ENCODE measurements around the gene HOXB2. TPM values are rescaled to one million over a fixed set of nuclear protein-coding genes. Genes with fewer than 3 reads are reported as not detected.

Gene HOXB2
- polyA plus RNA-seq, 1 donor from 2014 or later, result not detected

DNA sequence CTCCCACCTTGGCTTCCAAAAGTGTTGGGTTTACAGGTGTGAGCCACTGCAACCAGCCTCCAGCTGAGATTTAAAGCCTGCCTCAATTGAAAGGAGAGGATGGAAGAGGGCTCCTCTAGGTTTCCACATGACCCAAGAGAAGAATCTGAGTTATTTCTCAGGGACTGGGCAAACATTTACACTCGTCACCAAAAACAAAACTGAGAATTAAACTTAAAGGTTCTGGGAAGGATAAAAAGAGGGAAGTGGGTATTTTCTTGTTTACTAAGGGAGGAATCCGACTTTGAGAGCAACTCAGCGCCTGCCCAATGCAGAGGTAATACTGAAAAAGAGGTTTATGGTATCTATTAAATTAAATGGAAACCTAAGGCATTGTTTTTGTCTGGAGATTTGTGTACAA lies 27.4 kb downstream of the HOXB2 start:
- no peaks in the 10 kb centered on the region for H3K36me3 ChIP-seq (ENCODE audit: insufficient read depth, low read length)
- no peak overlapping the region for H3K4me2 ChIP-seq (ENCODE audit: low read length)
- H3K79me2 ChIP-seq (replicated peaks; ENCODE audit: insufficient read depth, low read length), result no peaks in the 10 kb centered on the region
- H4K20me1 ChIP-seq (ENCODE audit: insufficient read depth), result no peaks in the 10 kb centered on the region
- no peaks in the 10 kb centered on the region for H3K9me2 ChIP-seq (ENCODE audit: insufficient read depth, low read length)
- TF ChIP-seq, protein P1, sequence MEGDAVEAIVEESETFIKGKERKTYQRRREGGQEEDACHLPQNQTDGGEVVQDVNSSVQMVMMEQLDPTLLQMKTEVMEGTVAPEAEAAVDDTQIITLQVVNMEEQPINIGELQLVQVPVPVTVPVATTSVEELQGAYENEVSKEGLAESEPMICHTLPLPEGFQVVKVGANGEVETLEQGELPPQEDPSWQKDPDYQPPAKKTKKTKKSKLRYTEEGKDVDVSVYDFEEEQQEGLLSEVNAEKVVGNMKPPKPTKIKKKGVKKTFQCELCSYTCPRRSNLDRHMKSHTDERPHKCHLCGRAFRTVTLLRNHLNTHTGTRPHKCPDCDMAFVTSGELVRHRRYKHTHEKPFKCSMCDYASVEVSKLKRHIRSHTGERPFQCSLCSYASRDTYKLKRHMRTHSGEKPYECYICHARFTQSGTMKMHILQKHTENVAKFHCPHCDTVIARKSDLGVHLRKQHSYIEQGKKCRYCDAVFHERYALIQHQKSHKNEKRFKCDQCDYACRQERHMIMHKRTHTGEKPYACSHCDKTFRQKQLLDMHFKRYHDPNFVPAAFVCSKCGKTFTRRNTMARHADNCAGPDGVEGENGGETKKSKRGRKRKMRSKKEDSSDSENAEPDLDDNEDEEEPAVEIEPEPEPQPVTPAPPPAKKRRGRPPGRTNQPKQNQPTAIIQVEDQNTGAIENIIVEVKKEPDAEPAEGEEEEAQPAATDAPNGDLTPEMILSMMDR (IDR thresholded peaks at IDR 0.05; ENCODE audit: poor library complexity, severe bottlenecking), result no peak
- TF ChIP-seq TAF1 (IDR thresholded peaks at IDR 0.05; ENCODE audit: low read depth) (no peak), RAD21 (conservative IDR thresholded peaks at IDR 0.05) (no peak), EZH2 (IDR thresholded peaks at IDR 0.05; ENCODE audit: borderline replicate concordance, insufficient read depth, low read length, poor library complexity, severe bottlenecking) (no peak)
- H3F3A ChIP-seq (ENCODE audit: insufficient read depth, low read length, poor library complexity, severe bottlenecking), result no peaks in the 10 kb centered on the region
- no peaks in the 10 kb centered on the region for H3K9me3 ChIP-seq (ENCODE audit: low read length)
- no peak overlapping the region for H3K4me3 ChIP-seq (ENCODE audit: low read length)
- no peak overlapping the region for H3K9ac ChIP-seq (ENCODE audit: low read length)
- H2AFZ ChIP-seq (ENCODE audit: low read depth, low read length), result no peak overlapping the region
- no peak overlapping the region for H3K27ac ChIP-seq (ENCODE audit: low read length)
- peaks cover 92% of the 10 kb centered on the region for H3K27me3 ChIP-seq (ENCODE audit: insufficient read depth, low read depth, low read length)

DNA sequence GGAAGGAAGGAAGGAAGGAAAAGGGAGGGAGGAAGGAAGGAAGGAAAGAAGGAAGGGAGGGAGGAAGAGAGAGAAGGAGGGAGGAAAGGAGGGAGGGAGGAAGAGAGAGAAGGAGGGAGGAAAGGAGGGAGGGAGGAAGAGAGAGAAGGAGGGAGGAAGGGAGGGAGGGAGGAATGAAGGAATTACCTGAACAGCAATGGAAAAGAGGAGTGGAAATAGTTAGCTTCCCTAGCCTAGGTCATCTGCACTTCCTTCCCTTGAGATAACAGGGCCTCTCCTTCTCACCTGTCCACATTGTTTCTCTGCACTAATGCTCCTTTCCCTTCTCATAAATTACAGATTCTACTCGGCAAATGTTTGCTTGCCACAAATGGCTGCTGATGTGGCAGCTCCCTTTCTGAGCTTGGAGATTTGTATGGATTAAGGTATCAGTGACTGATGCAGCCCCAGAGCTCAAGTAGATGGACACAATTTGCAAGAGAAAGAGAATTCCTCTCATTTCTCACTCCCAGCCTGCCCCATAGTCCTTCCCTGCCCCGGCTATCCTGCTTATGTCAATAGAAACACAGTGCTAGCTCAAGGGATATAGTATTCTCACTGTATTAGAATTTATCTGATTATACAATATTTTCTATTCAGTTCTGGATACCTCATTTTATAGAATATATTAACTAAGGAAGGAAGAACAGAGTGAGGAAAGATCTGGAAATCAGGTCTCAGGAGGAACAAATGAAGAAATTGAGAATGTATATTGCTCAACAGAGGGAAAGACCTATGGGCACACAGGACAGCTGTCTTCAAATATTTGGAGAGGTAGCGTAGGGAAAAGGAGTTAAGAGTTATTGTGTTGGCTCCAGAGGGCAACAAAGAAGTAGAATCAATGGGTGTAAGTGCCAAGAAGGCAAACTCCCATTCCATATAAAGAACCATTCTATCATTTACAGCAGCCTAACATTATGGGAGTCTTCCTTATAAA lies 28.7 kb downstream of the HOXB2 start:
- peaks cover 84% of the 10 kb centered on the region for H3K27me3 ChIP-seq (ENCODE audit: insufficient read depth, low read depth, low read length)
- H3K36me3 ChIP-seq (ENCODE audit: insufficient read depth, low read length), result no peaks in the 10 kb centered on the region
- no peak overlapping the region for H3K9ac ChIP-seq (ENCODE audit: low read length)
- H3K9me2 ChIP-seq (ENCODE audit: insufficient read depth, low read length), result no peaks in the 10 kb centered on the region
- H2AFZ ChIP-seq (ENCODE audit: low read depth, low read length), result no peak overlapping the region
- no peak overlapping the region for H3K27ac ChIP-seq (ENCODE audit: low read length)
- no peak overlapping the region for H3K4me2 ChIP-seq (ENCODE audit: low read length)
- H3K9me3 ChIP-seq (ENCODE audit: low read length), result no peaks in the 10 kb centered on the region
- TF ChIP-seq SMC3 (conservative IDR thresholded peaks at IDR 0.05; ENCODE audit: poor library complexity) (no peak), EP300 (conservative IDR thresholded peaks at IDR 0.05; ENCODE audit: poor library complexity, severe bottlenecking) (no peak), MXI1 (conservative IDR thresholded peaks at IDR 0.05; ENCODE audit: poor library complexity, severe bottlenecking) (no peak), POLR2AphosphoS5 (IDR thresholded peaks at IDR 0.05) (no peak), EZH2 (IDR thresholded peaks at IDR 0.05; ENCODE audit: borderline replicate concordance, insufficient read depth, low read length, poor library complexity, severe bottlenecking) (no peak), TAF1 (IDR thresholded peaks at IDR 0.05; ENCODE audit: low read depth) (no peak), RAD21 (conservative IDR thresholded peaks at IDR 0.05) (no peak)
- TF ChIP-seq, protein P2, sequence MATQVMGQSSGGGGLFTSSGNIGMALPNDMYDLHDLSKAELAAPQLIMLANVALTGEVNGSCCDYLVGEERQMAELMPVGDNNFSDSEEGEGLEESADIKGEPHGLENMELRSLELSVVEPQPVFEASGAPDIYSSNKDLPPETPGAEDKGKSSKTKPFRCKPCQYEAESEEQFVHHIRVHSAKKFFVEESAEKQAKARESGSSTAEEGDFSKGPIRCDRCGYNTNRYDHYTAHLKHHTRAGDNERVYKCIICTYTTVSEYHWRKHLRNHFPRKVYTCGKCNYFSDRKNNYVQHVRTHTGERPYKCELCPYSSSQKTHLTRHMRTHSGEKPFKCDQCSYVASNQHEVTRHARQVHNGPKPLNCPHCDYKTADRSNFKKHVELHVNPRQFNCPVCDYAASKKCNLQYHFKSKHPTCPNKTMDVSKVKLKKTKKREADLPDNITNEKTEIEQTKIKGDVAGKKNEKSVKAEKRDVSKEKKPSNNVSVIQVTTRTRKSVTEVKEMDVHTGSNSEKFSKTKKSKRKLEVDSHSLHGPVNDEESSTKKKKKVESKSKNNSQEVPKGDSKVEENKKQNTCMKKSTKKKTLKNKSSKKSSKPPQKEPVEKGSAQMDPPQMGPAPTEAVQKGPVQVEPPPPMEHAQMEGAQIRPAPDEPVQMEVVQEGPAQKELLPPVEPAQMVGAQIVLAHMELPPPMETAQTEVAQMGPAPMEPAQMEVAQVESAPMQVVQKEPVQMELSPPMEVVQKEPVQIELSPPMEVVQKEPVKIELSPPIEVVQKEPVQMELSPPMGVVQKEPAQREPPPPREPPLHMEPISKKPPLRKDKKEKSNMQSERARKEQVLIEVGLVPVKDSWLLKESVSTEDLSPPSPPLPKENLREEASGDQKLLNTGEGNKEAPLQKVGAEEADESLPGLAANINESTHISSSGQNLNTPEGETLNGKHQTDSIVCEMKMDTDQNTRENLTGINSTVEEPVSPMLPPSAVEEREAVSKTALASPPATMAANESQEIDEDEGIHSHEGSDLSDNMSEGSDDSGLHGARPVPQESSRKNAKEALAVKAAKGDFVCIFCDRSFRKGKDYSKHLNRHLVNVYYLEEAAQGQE (IDR thresholded peaks at IDR 0.05; ENCODE audit: borderline replicate concordance), result no peak
- TF ChIP-seq, protein P1 (IDR thresholded peaks at IDR 0.05; ENCODE audit: poor library complexity, severe bottlenecking), result no peak
- H4K20me1 ChIP-seq (ENCODE audit: insufficient read depth), result no peaks in the 10 kb centered on the region
- H3K4me3 ChIP-seq (ENCODE audit: low read length), result no peak overlapping the region
- H3F3A ChIP-seq (ENCODE audit: insufficient read depth, low read length, poor library complexity, severe bottlenecking), result no peaks in the 10 kb centered on the region
- no peaks in the 10 kb centered on the region for H3K79me2 ChIP-seq (replicated peaks; ENCODE audit: insufficient read depth, low read length)
